Ascending aorta (tissue), 2 donors: ENCODE measurements around the gene KLK7. TPM values are rescaled to one million over a fixed set of nuclear protein-coding genes. Genes with fewer than 3 reads are reported as not detected.
"Not testable (repeated sequence)": the region's sequence is repeated elsewhere in the genome, so short reads cannot be mapped to it uniquely, and the experiment has no call there.

Source experiments
- DNase-seq, 2 donors: peaks; one replicate each; pipeline ENCODE4 v3.0.0-alpha.2; 2019; ENCODE audit warnings: low spot score in 2 of 2
- H3K27ac ChIP-seq, 2 donors: fragments of 200-600 bp; sonication (generic); one replicate each; pipeline ENCODE4 v1.5.1; 2016 to 2017; ENCODE audit warnings: mild to moderate bottlenecking in 1 of 2
- H3K27me3 ChIP-seq: fragments of 200-600 bp; sonication (generic); one replicate; pipeline ENCODE4 v1.5.1; 2017
- H3K36me3 ChIP-seq, 2 donors: fragments of 200-600 bp; sonication (generic); one replicate each; pipeline ENCODE4 v1.5.1; 2016
- H3K4me1 ChIP-seq, 2 donors: fragments of 200-600 bp; sonication (generic); one replicate each; pipeline ENCODE4 v1.5.1; 2016 to 2017; ENCODE audit warnings: mild to moderate bottlenecking in 1 of 2
- H3K4me3 ChIP-seq, 2 donors: fragments of 200-600 bp; sonication (generic); one replicate each; pipeline ENCODE4 v1.5.1; 2016 to 2017; ENCODE audit warnings: mild to moderate bottlenecking in 1 of 2
- H3K9me3 ChIP-seq, 2 donors: fragments of 200-600 bp; sonication (generic); one replicate each; pipeline ENCODE4 v1.5.1; 2016
- intact Hi-C: fragments of 100-400 bp; cut with DNase I; formaldehyde crosslinking; loops from one replicate; pipeline ENCODE4 v1.15.1; 2023
- total RNA-seq: library from RNA; depleted of rRNA; stranded (reverse); fragments of >200 nt; gene quantifications from one replicate; pipeline ENCODE4 v1.1.0, GENCODE V29; 2016
- TF ChIP-seq, protein P1 (sequence below), 3 experiments: fragments of 200-600 bp in 2 of 3; fragments of 450-650 bp in 1 of 3; sonication (generic) in 2 of 3; IDR thresholded peaks; one replicate each; pipeline ENCODE4 v1.5.1; 2016 to 2019; ENCODE audit warnings: antibody characterized with exemption in 3 of 3, mild to moderate bottlenecking in 1 of 3, moderate library complexity in 1 of 3

The KLK7 gene
- total RNA-seq, 1 donor from 2014 or later: not detected

DNA sequence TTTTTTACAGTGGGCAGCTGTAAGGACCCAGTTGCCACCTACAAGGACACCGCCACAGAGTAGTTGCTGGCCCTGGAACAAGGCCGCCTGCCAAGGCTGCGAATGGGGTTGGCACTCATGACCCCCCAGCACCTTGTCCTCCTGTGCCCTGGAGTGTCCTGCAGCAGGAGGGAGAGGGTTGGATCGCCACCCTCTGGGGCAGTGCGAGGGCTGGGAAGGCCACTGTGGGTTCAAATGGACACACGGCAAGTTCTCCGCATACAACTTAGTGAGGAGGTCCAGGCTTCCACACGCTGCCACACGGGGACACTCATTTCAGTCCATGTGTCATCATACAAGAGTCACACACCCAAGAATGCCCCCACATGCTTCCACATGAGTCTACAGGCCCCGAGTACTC, 16.7 kb upstream of the KLK7 start:
- no peaks in the 10 kb centered on the region for H3K9me3 ChIP-seq
- H3K4me1 ChIP-seq: no peaks in the 10 kb centered on the region
- no peak overlapping the region for H3K4me3 ChIP-seq
- intact Hi-C loops: no loop called here
- DNase-seq: no peak
- H3K36me3 ChIP-seq: no peaks in the 10 kb centered on the region
- no peak overlapping the region for H3K27ac ChIP-seq
- TF ChIP-seq, protein P1, sequence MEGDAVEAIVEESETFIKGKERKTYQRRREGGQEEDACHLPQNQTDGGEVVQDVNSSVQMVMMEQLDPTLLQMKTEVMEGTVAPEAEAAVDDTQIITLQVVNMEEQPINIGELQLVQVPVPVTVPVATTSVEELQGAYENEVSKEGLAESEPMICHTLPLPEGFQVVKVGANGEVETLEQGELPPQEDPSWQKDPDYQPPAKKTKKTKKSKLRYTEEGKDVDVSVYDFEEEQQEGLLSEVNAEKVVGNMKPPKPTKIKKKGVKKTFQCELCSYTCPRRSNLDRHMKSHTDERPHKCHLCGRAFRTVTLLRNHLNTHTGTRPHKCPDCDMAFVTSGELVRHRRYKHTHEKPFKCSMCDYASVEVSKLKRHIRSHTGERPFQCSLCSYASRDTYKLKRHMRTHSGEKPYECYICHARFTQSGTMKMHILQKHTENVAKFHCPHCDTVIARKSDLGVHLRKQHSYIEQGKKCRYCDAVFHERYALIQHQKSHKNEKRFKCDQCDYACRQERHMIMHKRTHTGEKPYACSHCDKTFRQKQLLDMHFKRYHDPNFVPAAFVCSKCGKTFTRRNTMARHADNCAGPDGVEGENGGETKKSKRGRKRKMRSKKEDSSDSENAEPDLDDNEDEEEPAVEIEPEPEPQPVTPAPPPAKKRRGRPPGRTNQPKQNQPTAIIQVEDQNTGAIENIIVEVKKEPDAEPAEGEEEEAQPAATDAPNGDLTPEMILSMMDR (IDR thresholded peaks at IDR 0.05): no peak
- no peaks in the 10 kb centered on the region for H3K27me3 ChIP-seq

DNA sequence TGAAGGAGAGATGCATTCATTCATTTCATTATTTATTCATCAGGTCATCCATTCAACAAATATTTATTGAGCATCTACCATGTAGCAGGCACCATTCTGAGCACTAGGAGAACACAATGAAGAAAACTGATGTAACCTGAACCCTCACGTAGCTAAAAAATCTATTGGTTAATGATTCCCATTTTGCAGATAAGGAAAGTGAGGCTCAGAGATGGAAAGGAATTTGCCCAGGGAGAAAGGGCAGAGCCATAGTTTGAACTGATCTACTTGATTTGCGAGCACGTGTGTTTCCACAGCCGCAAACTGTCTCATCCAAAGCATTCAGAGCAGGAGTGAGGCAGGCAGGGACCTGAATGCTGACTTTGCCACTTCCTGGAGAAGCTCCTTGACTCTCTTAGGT, 15.0 kb upstream of the KLK7 start:
- DNase-seq: no peak
- Histone ChIP-seq H3K27me3 (no peaks in the 10 kb centered on the region), H3K9me3 (no peaks in the 10 kb centered on the region), H3K27ac (no peak overlapping the region), H3K4me3 (no peak overlapping the region), H3K36me3 (no peaks in the 10 kb centered on the region), H3K4me1 (no peaks in the 10 kb centered on the region)
- TF ChIP-seq, protein P1 (IDR thresholded peaks at IDR 0.05): no peak
- intact Hi-C loops: no loop called here

DNA sequence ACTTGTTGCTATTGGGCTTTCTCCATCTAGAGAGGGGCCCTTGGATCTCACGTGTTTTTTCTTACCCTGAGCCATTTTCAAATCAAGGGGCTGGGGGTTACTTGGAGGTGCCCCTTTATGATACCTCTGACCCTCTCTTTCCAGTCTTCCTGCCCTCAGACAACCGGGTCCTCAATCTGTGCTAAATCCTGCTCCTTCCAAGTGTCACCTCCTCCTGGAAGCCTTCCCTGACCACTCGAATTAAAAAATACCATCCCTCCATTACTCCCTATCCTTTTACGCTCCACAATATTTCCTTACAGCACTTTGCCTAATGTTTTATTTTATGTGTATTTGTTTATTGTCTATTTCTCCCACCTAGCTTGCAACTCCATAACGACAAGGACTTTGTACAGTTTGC, 14.3 kb upstream of the KLK7 start:
- DNase-seq: no peak
- no peak overlapping the region for H3K4me3 ChIP-seq
- no peaks in the 10 kb centered on the region for H3K36me3 ChIP-seq
- TF ChIP-seq, protein P1 (IDR thresholded peaks at IDR 0.05): no peak
- H3K9me3 ChIP-seq: no peaks in the 10 kb centered on the region
- no peak overlapping the region for H3K27ac ChIP-seq
- no peaks in the 10 kb centered on the region for H3K27me3 ChIP-seq
- H3K4me1 ChIP-seq: no peaks in the 10 kb centered on the region
- intact Hi-C loops: no loop called here

DNA sequence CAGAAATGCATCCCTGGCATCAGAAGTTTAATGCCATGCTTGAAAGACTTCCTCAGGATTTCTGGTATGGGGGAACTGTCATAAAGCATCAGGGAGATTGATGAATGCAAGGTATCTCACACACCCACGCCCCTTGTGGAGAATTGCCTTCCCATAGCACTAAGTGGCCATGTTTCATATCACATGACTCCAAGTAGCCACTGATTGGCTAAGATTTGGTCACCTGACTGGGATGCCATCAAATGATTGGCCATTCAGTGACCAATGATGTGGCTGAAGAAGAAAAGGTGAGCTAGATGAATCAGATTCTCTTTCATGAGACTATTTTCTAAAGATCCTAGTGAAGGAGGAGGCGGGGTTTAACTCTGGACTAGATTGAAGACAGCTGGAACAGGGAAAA, 10.4 kb upstream of the KLK7 start:
- intact Hi-C loops: no loop called here
- H3K27me3 ChIP-seq: no peaks in the 10 kb centered on the region
- TF ChIP-seq, protein P1 (IDR thresholded peaks at IDR 0.05): no peak
- DNase-seq: no peak
- no peaks in the 10 kb centered on the region for H3K4me1 ChIP-seq
- no peaks in the 10 kb centered on the region for H3K9me3 ChIP-seq
- H3K36me3 ChIP-seq: no peaks in the 10 kb centered on the region
- no peak overlapping the region for H3K27ac ChIP-seq
- no peak overlapping the region for H3K4me3 ChIP-seq

DNA sequence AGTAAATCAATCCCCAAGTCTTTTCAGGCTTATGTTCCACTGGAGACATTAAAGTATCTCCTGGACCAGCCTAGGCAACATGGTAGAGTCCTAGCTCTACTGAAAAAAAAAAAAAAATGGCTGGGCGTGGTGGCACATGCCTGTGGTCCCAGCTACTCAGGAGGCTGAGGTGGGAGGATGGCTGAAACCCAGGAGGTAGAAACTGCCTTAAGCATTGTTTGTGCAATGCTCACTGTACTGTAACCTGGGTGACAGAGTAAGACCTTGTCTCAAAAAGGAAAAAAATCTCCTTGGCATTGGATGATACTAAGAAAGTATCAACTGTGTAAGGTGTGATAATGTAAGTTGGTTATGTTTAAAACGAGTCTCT, 8.9 kb upstream of the KLK7 start:
- H3K4me3 ChIP-seq: no peak overlapping the region

DNA sequence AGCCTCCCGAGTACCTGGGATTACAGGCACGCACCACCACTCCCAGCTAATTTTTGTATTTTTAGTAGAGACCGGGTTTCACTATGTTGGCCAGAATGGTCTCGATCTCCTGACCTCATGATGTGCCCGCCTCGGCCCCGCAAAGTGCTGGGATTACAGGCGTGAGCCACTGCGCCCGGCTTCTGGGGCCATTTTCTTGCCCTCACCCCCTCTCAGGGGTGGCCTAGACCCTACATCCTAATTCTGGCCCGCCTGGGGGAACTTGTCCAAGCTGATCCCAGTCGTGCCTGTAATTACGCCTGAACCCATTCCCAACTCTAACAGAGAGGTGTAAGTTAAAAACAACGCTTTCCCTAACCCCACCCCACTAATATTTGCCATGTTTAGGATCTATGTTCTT, 699 bp upstream of the KLK7 start:
- DNase-seq, intact Hi-C loops, H3K4me3 ChIP-seq, H3K36me3 ChIP-seq, H3K9me3 ChIP-seq, H3K27ac ChIP-seq, H3K4me1 ChIP-seq, H3K27me3 ChIP-seq: not testable (repeated sequence)

More for the DNA sequence above, 8.9 kb upstream of the KLK7 start:
- Histone ChIP-seq H3K4me1 (no peaks in the 10 kb centered on the region), H3K9me3 (no peaks in the 10 kb centered on the region), H3K27me3 (no peaks in the 10 kb centered on the region), H3K27ac (no peak overlapping the region), H3K36me3 (no peaks in the 10 kb centered on the region)
- intact Hi-C loops: no loop called here
- DNase-seq: no peak
- TF ChIP-seq, protein P1 (IDR thresholded peaks at IDR 0.05): no peak
